Measurements from ENCODE around the gene TMEM31.

The TMEM31 gene

GRCh38 chrX:103710609-103711008, at the start of gene TMEM31:
Gene TMEM31 (plus strand): TSS chrX:103710909. CDS start chrX:103712259, 1,350 bp downstream.
- DNase-seq (ENCODE audit: low read depth in 2 of 2): no peak

- no peak for DNase-seq (ENCODE audit: low read depth in 2 of 2)
Observed at GRCh38 chrX:103663981-103664762, 46.5 kb upstream of the TMEM31 start.

GRCh38 chrX:103666202-103667107, 44.3 kb upstream of the TMEM31 start:
- DNase-seq (ENCODE audit: low read depth in 2 of 2): no peak

GRCh38 chrX:103669745-103670144, 41.0 kb upstream of the TMEM31 start:
- DNase-seq (ENCODE audit: low read depth in 2 of 2): no peak

- DNase-seq (ENCODE audit: low read depth in 2 of 2): no peak
Observed at GRCh38 chrX:103674531-103675454, 35.9 kb upstream of the TMEM31 start.

- DNase-seq (ENCODE audit: low read depth in 2 of 2): no peak
Observed at GRCh38 chrX:103678199-103678993, 32.3 kb upstream of the TMEM31 start.

GRCh38 chrX:103681443-103681842, 29.3 kb upstream of the TMEM31 start:
- no peak for DNase-seq (ENCODE audit: low read depth in 2 of 2)

GRCh38 chrX:103685396-103685795, 25.3 kb upstream of the TMEM31 start:
- DNase-seq (ENCODE audit: low read depth in 2 of 2): no peak

GRCh38 chrX:103686199-103687072, 24.3 kb upstream of the TMEM31 start, which contains the start of gene MORF4L2:
Gene MORF4L2 (minus strand): TSS chrX:103686699. CDS start chrX:103677027, 9,672 bp downstream.
- peak; percentile 43 to 72 for DNase-seq (ENCODE audit: low read depth in 2 of 2)

- peak; percentile 57 to 66 for DNase-seq (ENCODE audit: low read depth in 2 of 2)
Observed at GRCh38 chrX:103687073-103687695, 23.5 kb upstream of the TMEM31 start.

GRCh38 chrX:103687696-103688201, 23.0 kb upstream of the TMEM31 start:
- DNase-seq (ENCODE audit: low read depth in 2 of 2): peak in 1 of 2 donors; percentile 6

GRCh38 chrX:103688946-103689345, 21.8 kb upstream of the TMEM31 start:
- no peak for DNase-seq (ENCODE audit: low read depth in 2 of 2)

- no peak for DNase-seq (ENCODE audit: low read depth in 2 of 2)
Observed at GRCh38 chrX:103691059-103691458, 19.6 kb upstream of the TMEM31 start.

GRCh38 chrX:103697687-103698086, 13.0 kb upstream of the TMEM31 start:
- no peak for DNase-seq (ENCODE audit: low read depth in 2 of 2)

- no peak for DNase-seq (ENCODE audit: low read depth in 2 of 2)
Observed at GRCh38 chrX:103699243-103699642, 11.5 kb upstream of the TMEM31 start.

GRCh38 chrX:103704863-103705262, 5.8 kb upstream of the TMEM31 start:
- DNase-seq (ENCODE audit: low read depth in 2 of 2): no peak

- DNase-seq (ENCODE audit: low read depth in 2 of 2): no peak
Observed at GRCh38 chrX:103716962-103717361, 6.3 kb downstream of the TMEM31 start.

GRCh38 chrX:103718120-103718519, 7.4 kb downstream of the TMEM31 start:
- DNase-seq (ENCODE audit: low read depth in 2 of 2): no peak

- no peak for DNase-seq (ENCODE audit: low read depth in 2 of 2)
Observed at GRCh38 chrX:103722505-103722904, 11.8 kb downstream of the TMEM31 start.

All from stimulated activated CD4-positive, alpha-beta T cell treated with anti-CD3 and anti-CD28 coated beads, Interleukin-1b, Interleukin-23, amount 100 ng/mL, for 1 hour (primary cell).